GM12892 (cell line): ENCODE results near the gene C20orf173.

Experiments used
- POLR2A ChIP-seq: IDR thresholded peaks from 2 replicates; pipeline ENCODE4 v1.6.1; 2011; ENCODE audit warnings: low read depth, low read length, control low read depth
- POLR2AphosphoS5 ChIP-seq: IDR thresholded peaks from 2 replicates; pipeline ENCODE4 v1.6.1; 2011; ENCODE audit warnings: low read depth, low read length, control low read depth
- TAF1 ChIP-seq: IDR thresholded peaks from 2 replicates; pipeline ENCODE4 v1.6.1; 2011; ENCODE audit warnings: low read depth, mild to moderate bottlenecking, control low read depth, low read length, borderline replicate concordance

- TF ChIP-seq TAF1 (no peak), POLR2A (no peak), POLR2AphosphoS5 (no peak)
Observed at GRCh38 chr20:35552914-35553313, 23.5 kb upstream of the C20orf173 start.
